Upper lobe of left lung (tissue), 4 donors: ENCODE results near the gene FGGY.

ENCODE experiments used
- EP300 ChIP-seq, 4 donors: sonication (generic); formaldehyde crosslinking; IDR thresholded peaks; one replicate each; pipeline ENCODE4 v1.5.1; 2017; ENCODE audit warnings: antibody characterized with exemption in 4 of 4, control low read depth in 2 of 4
- POLR2A ChIP-seq, 4 donors: fragments of 450-650 bp; IDR thresholded peaks; one replicate each; pipeline ENCODE4 v1.5.1; 2016 to 2017; ENCODE audit warnings: antibody characterized with exemption in 4 of 4, mild to moderate bottlenecking in 2 of 4
- POLR2AphosphoS5 ChIP-seq, 2 donors: sonication (generic); formaldehyde crosslinking; IDR thresholded peaks; one replicate each; pipeline ENCODE4 v1.5.1; 2017; ENCODE audit warnings: antibody characterized with exemption in 2 of 2
- TF ChIP-seq, protein P1 (sequence below), 6 experiments: fragments of 450-650 bp in 4 of 6; fragments of 200-600 bp in 2 of 6; sonication (generic) in 2 of 6; IDR thresholded peaks; one replicate each; pipeline ENCODE4 v1.5.1; 2016 to 2019; ENCODE audit warnings: antibody characterized with exemption in 6 of 6

- TF ChIP-seq, protein P1, sequence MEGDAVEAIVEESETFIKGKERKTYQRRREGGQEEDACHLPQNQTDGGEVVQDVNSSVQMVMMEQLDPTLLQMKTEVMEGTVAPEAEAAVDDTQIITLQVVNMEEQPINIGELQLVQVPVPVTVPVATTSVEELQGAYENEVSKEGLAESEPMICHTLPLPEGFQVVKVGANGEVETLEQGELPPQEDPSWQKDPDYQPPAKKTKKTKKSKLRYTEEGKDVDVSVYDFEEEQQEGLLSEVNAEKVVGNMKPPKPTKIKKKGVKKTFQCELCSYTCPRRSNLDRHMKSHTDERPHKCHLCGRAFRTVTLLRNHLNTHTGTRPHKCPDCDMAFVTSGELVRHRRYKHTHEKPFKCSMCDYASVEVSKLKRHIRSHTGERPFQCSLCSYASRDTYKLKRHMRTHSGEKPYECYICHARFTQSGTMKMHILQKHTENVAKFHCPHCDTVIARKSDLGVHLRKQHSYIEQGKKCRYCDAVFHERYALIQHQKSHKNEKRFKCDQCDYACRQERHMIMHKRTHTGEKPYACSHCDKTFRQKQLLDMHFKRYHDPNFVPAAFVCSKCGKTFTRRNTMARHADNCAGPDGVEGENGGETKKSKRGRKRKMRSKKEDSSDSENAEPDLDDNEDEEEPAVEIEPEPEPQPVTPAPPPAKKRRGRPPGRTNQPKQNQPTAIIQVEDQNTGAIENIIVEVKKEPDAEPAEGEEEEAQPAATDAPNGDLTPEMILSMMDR (IDR thresholded peaks at IDR 0.05), result no peak
- TF ChIP-seq EP300 (IDR thresholded peaks at IDR 0.05) (no peak), POLR2A (IDR thresholded peaks at IDR 0.05) (no peak), POLR2AphosphoS5 (IDR thresholded peaks at IDR 0.05) (no peak)
These were observed 64.9 kb downstream of the FGGY start for GRCh38 chr1:59361766-59362165.
